ENCODE measurements around the gene TMCO6.

GRCh38 chr5:140609126-140609525 is 30.1 kb upstream of the TMCO6 start:
- TF ChIP-seq CTCF (IDR thresholded peaks at IDR 0.05) (no peak), POLR2A (IDR thresholded peaks at IDR 0.05) (no peak)
